NCI-H774 (cell line): Measurements from ENCODE around the gene NTSR2.

Experiments used
- DNase-seq: peaks from one replicate; lab custom pipeline; 2025; lab: John Stamatoyannopoulos, UW

NTSR2 gene

DNA sequence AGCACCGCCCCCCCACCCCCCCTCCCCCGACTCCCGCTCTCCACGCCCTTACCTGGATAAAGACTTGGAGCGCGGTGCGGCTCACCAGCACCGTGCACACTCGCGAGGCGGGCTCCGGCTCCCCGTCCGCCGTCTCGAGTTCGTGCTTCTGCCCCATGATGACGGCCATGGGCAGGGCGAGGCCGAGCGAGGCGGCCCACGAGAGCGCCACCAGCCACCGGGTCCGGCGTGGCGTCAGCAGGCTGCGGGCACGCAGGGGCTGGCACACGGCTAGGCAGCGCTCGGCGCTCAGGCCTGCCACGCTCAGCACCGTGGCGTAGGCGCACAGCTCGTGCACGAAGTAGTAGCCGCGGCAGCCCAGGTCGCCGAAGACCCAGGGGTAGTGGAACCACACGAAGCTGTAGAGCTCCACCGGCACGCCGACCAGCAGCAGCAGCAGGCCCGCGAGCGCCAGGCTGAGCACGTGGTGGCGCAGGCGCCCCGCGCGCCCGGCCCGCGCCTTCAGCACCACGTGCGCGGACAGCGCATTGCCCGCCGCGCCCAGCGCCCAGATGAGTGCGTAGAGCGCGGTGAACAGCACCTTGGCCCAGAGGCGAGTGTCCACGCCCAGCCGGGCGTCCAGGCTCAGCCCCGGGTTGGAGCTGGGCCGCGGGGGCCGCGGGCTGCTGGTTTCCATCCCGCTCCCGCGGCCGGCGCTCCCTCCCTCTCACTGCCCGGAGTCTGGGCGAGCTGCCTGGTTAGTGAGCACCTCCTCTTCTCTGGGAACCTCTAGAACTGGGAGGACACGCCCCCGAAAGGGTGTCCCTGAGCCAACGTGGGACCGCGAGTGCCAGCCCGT is at the start of gene NTSR2:
Gene NTSR2, minus strand, starts transcription at position 742 of the 838 bp plus-strand sequence. Its CDS starts 66 bp downstream, at position 676.
- DNase-seq = no peak

- no peak for DNase-seq
These were observed 49.4 kb upstream of the NTSR2 start for GRCh38 chr2:11719230-11719977.

- DNase-seq = no peak
These were observed 48.6 kb upstream of the NTSR2 start for GRCh38 chr2:11718606-11719005.

DNA sequence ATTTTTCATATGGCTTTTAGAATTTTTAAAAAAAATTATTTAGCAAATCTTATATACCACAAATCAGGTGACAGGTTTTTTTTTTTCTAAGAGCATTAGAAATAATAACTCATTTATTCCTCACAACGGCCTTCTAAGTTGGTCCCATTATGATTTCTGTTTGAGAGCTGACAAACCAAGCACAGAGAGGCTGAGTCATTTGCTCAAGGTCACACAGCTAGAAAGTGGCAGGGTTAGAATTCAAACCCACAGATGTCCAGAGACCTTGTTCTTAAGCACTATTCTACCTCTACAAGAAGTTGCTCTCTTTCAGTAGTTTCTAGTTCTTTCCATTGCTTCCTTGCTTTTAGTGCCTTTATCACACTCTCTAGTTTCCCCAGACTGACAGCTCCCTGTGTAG is 47.6 kb upstream of the NTSR2 start:
- no peak for DNase-seq

DNA sequence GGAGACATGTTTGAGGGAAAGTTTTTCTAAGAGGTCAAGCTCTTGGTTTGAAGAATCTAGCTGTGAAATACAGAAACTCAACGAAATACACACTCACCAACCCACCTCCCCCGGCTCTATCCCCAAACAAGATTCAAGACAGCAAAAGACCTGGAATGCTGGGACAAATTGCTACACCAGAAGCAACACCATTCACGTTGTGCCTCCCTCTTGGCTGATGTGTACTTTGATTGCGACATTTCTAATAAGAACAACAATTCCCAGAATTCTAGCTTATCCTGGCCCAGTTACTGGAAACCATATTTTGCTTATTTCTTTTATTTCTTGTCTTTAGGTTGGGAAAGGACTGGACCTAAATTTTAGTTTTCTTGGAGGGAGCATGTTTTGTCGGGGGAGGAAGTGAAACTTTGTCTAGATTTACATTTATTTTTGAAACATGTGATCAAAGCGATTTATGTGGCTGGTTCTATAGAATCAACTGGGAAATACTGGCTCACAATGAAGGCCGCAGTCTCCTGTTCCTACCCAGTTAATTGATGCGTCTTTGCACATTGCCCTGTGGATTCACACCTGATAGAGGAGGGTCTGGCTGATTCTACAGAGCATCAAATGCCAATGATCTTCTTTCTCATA is 46.8 kb upstream of the NTSR2 start:
- no peak for DNase-seq

GRCh38 chr2:11715987-11716652 is 46.1 kb upstream of the NTSR2 start:
- no peak for DNase-seq

DNA sequence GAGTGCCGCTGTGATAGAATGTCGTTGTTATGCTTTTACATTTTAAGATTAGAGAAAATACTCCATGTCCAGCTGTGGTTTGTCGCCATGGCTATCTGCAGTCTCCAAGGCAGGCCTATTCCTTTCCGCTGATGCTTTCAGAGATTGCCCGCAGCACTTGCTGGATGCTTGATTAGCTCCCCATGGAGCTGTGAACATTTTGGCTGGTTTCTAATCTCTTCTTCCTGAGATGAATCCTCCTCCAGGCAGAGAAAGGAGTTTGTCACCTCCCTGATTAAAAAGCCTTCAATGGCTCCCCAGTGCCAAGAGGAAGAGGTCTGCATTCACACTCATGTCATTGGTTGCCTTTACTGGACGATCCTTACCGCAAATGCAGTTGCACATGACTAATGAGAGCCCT is 43.8 kb upstream of the NTSR2 start:
- DNase-seq = no peak

DNA sequence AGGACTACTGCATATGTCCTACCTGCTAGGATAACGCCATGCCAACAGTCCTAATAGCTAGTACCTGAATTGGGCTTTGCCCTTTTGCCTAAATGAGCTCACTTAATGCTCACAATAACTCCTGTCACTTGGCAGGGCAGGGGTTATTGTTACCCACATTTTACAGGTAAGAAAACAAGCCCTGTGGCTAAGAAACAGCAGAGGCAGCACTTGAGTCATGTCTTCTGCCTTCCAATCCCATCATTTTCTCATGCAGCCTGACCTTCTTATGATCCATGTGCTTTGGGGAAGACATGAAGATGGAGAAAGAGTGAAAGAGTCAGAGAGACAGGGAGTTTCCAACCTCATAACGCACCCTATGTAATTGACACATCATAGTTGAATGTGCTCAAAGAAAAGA is 42.9 kb upstream of the NTSR2 start:
- no peak for DNase-seq

DNA sequence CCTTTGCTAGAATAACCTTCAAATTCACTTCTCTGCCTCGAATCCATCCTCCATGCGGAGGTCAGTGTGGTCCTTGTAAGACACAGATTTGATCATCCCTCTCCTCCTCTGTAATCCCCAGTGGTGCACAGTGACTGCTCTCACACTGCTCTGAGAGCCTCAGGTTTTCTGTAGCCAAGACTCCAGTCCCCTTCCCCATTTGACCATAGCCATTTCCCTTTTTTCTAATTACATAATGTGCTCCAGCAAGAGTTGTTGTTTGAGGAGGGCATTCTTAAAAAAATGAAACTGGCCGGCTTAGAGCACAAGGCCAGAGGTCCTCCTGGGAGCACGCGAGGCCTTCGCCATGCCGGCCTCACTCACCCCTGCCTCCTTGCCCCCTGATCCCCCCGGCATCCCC is 41.8 kb upstream of the NTSR2 start:
- DNase-seq = no peak

GRCh38 chr2:11711354-11711716 is 41.3 kb upstream of the NTSR2 start:
- DNase-seq = no peak

DNA sequence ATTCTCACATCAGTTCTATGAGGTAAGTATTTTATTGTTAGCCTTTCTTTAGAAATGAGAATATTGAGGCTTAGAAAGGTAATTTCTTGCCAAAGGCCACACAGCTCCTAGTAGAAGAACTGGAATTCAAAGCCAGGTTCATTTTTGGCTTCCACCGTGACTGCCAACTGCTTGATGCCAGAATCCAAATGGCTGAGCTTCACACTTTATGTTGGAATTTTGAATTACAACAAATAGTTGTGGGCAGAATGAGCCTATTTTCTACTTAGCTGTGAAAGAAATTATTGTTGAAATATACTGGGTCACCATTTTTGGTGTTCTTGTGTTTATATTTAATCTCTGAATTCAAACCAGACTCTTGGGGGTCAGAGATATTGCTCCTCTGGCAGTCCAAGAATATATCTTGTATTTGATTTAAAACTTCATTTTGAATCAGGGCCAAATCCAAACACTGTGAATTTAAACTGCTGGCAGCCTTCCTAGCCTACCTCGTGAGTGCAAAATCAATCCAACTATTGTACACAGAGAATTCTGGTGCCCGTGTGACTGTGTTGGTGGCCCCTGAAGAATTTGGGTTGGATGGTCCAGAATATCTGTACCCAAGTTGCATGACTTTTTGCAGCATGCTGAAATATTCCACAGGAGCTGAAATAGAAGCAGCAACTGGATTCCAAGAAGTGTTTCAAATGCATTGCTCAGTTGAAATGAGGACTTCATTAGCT is 40.8 kb upstream of the NTSR2 start:
- DNase-seq = no peak

- DNase-seq = no peak
These were observed 40.2 kb upstream of the NTSR2 start for GRCh38 chr2:11710210-11710609.

- DNase-seq = no peak
These were observed 39.3 kb upstream of the NTSR2 start for GRCh38 chr2:11709293-11709692.

DNA sequence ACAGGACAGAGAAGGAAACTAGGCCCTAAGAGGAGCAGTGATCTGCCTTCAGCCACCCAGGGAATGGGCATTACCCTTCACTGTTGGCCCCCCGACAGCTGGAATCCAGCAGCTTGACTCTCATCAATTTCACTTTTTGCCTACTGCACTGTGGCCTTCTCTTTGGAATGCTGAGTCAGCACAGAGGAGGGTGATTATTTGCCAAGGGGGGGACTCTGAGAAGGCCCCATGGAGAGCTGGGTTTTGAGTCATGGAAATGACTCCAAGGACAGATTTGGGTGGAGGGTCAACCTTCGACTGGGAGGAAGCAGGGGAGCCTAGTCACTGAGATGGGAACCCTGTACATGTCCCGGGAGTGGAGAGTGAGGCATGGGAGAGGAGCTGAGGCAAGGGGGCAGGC is 38.1 kb upstream of the NTSR2 start:
- no peak for DNase-seq

- DNase-seq = no peak
These were observed 35.7 kb upstream of the NTSR2 start for GRCh38 chr2:11705711-11706110.

GRCh38 chr2:11705063-11705462 is 35.1 kb upstream of the NTSR2 start:
- DNase-seq = peak; percentile 39

- no peak for DNase-seq
These were observed 33.7 kb upstream of the NTSR2 start for GRCh38 chr2:11703700-11704099.

- no peak for DNase-seq
These were observed 33.0 kb upstream of the NTSR2 start for GRCh38 chr2:11702946-11703345.

- DNase-seq = no peak
These were observed 31.8 kb upstream of the NTSR2 start for GRCh38 chr2:11701751-11702301.

DNA sequence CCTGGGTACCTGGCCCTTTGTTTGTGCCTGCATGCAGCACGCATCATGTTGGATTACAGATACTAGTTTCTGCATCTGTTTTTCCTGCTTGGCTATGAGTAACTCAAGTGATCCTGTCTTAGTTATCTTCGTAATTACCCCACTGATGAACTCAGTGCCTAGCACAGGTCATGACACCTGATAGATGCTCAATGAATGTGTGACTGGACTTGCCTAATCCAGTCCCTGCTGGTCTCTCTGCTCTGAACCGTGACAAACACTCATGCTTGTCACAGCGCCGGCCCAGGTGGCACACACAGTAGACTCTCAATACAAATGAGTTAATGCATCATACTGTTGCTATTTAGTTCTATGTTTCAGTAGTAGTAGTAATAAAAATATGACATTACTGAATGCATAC is 31.2 kb upstream of the NTSR2 start:
- no peak for DNase-seq
